ENCODE data around the gene PTX4. TPM values are rescaled to one million over a fixed set of nuclear protein-coding genes. Genes with fewer than 3 reads are reported as not detected.

Gene PTX4
- total and polyA plus RNA-seq, 2 donors (not counting 3 experiments of a cell fraction or from before 2014, with no cell fraction given) = 0.31 TPM; not detected in 1

GRCh38 chr16:1505073-1505844 is 16.5 kb upstream of the PTX4 start:
- BruUV-seq (replicated peaks) = no TSS peak
- H3K4me2 ChIP-seq (ENCODE audit: insufficient read depth, low read length) = no peak overlapping the region
- no peaks in the 10 kb centered on the region for H4K20me1 ChIP-seq (replicated peaks; ENCODE audit: control insufficient read depth, extremely low read depth, insufficient read depth, low read length)
- dilution Hi-C loops (cut with MboI; ENCODE audit: extremely low pct_ligation_motif_present, low sequenced_read_pairs) = no loop called here
- H3K27me3 ChIP-seq (ENCODE audit: control insufficient read depth in 2 of 2, insufficient read depth in 2 of 2, low read length in 2 of 2) = no peaks in the 10 kb centered on the region
- no peak overlapping the region for H3K4me3 ChIP-seq (replicated peaks in 1 of 3; ENCODE audit: insufficient read depth in 1 of 3, low read depth in 1 of 3, low read length in 3 of 3)
- no peak overlapping the region for H3K9ac ChIP-seq (replicated peaks; ENCODE audit: extremely low read depth, insufficient read depth, low read length)
- TF ChIP-seq, protein P1, sequence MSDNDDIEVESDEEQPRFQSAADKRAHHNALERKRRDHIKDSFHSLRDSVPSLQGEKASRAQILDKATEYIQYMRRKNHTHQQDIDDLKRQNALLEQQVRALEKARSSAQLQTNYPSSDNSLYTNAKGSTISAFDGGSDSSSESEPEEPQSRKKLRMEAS (IDR thresholded peaks at IDR 0.05; ENCODE audit: insufficient read depth, insufficient read length) = no peak
- no peak for TF ChIP-seq POLR2AphosphoS5 (IDR thresholded peaks at IDR 0.05; ENCODE audit: insufficient read depth, low read depth, low read length)
- no peak for TF ChIP-seq POLR2A (IDR thresholded peaks at IDR 0.05; ENCODE audit: low read depth, low read length)
- no peak for TF ChIP-seq EZH2 (IDR thresholded peaks at IDR 0.05; ENCODE audit: borderline replicate concordance, low read depth, low read length, severe bottlenecking)
- no peak for TF ChIP-seq GATA2 (IDR thresholded peaks at IDR 0.05; ENCODE audit: insufficient read depth, insufficient read length, low read depth, low read length)
- no peak for TF ChIP-seq JUN (IDR thresholded peaks at IDR 0.05; ENCODE audit: borderline replicate concordance, insufficient read depth, insufficient read length, low read depth)
- TF ChIP-seq, protein P2, sequence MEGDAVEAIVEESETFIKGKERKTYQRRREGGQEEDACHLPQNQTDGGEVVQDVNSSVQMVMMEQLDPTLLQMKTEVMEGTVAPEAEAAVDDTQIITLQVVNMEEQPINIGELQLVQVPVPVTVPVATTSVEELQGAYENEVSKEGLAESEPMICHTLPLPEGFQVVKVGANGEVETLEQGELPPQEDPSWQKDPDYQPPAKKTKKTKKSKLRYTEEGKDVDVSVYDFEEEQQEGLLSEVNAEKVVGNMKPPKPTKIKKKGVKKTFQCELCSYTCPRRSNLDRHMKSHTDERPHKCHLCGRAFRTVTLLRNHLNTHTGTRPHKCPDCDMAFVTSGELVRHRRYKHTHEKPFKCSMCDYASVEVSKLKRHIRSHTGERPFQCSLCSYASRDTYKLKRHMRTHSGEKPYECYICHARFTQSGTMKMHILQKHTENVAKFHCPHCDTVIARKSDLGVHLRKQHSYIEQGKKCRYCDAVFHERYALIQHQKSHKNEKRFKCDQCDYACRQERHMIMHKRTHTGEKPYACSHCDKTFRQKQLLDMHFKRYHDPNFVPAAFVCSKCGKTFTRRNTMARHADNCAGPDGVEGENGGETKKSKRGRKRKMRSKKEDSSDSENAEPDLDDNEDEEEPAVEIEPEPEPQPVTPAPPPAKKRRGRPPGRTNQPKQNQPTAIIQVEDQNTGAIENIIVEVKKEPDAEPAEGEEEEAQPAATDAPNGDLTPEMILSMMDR (IDR thresholded peaks at IDR 0.05; ENCODE audit: extremely low read depth in 1 of 2, insufficient read depth in 1 of 2, low read depth in 1 of 2, low read length in 2 of 2) = no peak
- TF ChIP-seq FOS (IDR thresholded peaks at IDR 0.05; ENCODE audit: borderline replicate concordance, insufficient read depth, low read length) = no peak
- TF ChIP-seq MYC (IDR thresholded peaks at IDR 0.05; ENCODE audit: low read depth, low read length) = no peak
- no peaks in the 10 kb centered on the region for H3K79me2 ChIP-seq (ENCODE audit: control insufficient read depth, insufficient read depth, low read length)
- no peak for FAIRE-seq
- H3K27ac ChIP-seq (ENCODE audit: insufficient read depth, low read depth, low read length) = no peak overlapping the region
- no peaks in the 10 kb centered on the region for H3K9me1 ChIP-seq (replicated peaks; ENCODE audit: control insufficient read depth, extremely low read depth, insufficient read depth, low read length)
- peaks cover 9 to 33% of the 10 kb centered on the region in 2 experiments for H3K36me3 ChIP-seq (ENCODE audit: control insufficient read depth in 2 of 2, extremely low read depth in 1 of 2, insufficient read depth in 2 of 2, low read length in 2 of 2)
- POLR2A ChIA-PET = no interaction called here
- H3K9me3 ChIP-seq (replicated peaks; ENCODE audit: control insufficient read depth, insufficient read depth, low read length) = no peaks in the 10 kb centered on the region
- intact Hi-C loops (cut with micrococcal nuclease) = no loop called here
- CTCF ChIA-PET = interaction anchor here (0.7 kb wide), 1 partner anchor 36 kb away, joined by 3 read pairs; no protein-coding TSS in a partner anchor
- H2AFZ ChIP-seq (ENCODE audit: low read depth, low read length) = no peak overlapping the region
- DNase-seq (ENCODE audit: low read depth, low spot score) = no peak
- H3K4me1 ChIP-seq (ENCODE audit: control insufficient read depth, extremely low read depth, insufficient read depth, low read length) = no peaks in the 10 kb centered on the region

All from endothelial cell of umbilical vein (primary cell).